ENCODE results near the gene WDR13.
"Not testable (repeated sequence)": the region's sequence is repeated elsewhere in the genome, so short reads cannot be mapped to it uniquely, and the experiment has no call there.

WDR13 gene

GRCh38 chrX:48597353-48598264 is at the start of gene WDR13:
WDR13 (plus strand) TSS chrX:48597492; CDS start chrX:48597997, 505 bp downstream.
- DNase-seq (ENCODE audit: low read depth) = peak; percentile 88
- peak within 1 kb of the TSS; percentile 58 for H3K4me3 ChIP-seq (ENCODE audit: low read depth, low read length)

- no peak for DNase-seq (ENCODE audit: low read depth)
- H3K4me3 ChIP-seq (ENCODE audit: low read depth, low read length) = no peak overlapping the region
Observed at GRCh38 chrX:48548871-48549270, 48.4 kb upstream of the WDR13 start.

- H3K4me3 ChIP-seq (ENCODE audit: low read depth, low read length); DNase-seq (ENCODE audit: low read depth): not testable (repeated sequence)
Observed at GRCh38 chrX:48555731-48556325, 41.5 kb upstream of the WDR13 start.

GRCh38 chrX:48558271-48558670 is 39.0 kb upstream of the WDR13 start:
- DNase-seq (ENCODE audit: low read depth) = no peak
- H3K4me3 ChIP-seq (ENCODE audit: low read depth, low read length) = no peak overlapping the region

GRCh38 chrX:48559636-48560035 is 37.7 kb upstream of the WDR13 start:
- no peak for DNase-seq (ENCODE audit: low read depth)
- no peak overlapping the region for H3K4me3 ChIP-seq (ENCODE audit: low read depth, low read length)

- no peak for DNase-seq (ENCODE audit: low read depth)
- no peak overlapping the region for H3K4me3 ChIP-seq (ENCODE audit: low read depth, low read length)
Observed at GRCh38 chrX:48560056-48560455, 37.2 kb upstream of the WDR13 start.

GRCh38 chrX:48560681-48561080 is 36.6 kb upstream of the WDR13 start:
- no peak for DNase-seq (ENCODE audit: low read depth)
- H3K4me3 ChIP-seq (ENCODE audit: low read depth, low read length) = no peak overlapping the region

GRCh38 chrX:48569958-48570357 is 27.3 kb upstream of the WDR13 start:
- no peak for DNase-seq (ENCODE audit: low read depth)
- H3K4me3 ChIP-seq (ENCODE audit: low read depth, low read length) = no peak overlapping the region

- DNase-seq (ENCODE audit: low read depth) = no peak
- H3K4me3 ChIP-seq (ENCODE audit: low read depth, low read length) = peak overlapping the region; percentile 74
Observed at GRCh38 chrX:48573690-48574269, 23.5 kb upstream of the WDR13 start.

- peak; percentile 72 for DNase-seq (ENCODE audit: low read depth)
- H3K4me3 ChIP-seq (ENCODE audit: low read depth, low read length) = peak within 1 kb of the TSS; percentile 74
Observed at GRCh38 chrX:48574270-48575266, 22.7 kb upstream of the WDR13 start, which contains the start of gene RBM3. RBM3 (plus strand) TSS chrX:48574484; CDS start chrX:48575181, 697 bp downstream.

- H3K4me3 ChIP-seq (ENCODE audit: low read depth, low read length) = peak overlapping the region; percentile 74
- no peak for DNase-seq (ENCODE audit: low read depth)
Observed at GRCh38 chrX:48575642-48576041, 21.6 kb upstream of the WDR13 start.

GRCh38 chrX:48576108-48576507 is 21.2 kb upstream of the WDR13 start:
- DNase-seq (ENCODE audit: low read depth) = no peak
- H3K4me3 ChIP-seq (ENCODE audit: low read depth, low read length) = peak overlapping the region; percentile 74

GRCh38 chrX:48578661-48579128 is 18.6 kb upstream of the WDR13 start:
- H3K4me3 ChIP-seq (ENCODE audit: low read depth, low read length) = no peak overlapping the region
- no peak for DNase-seq (ENCODE audit: low read depth)

GRCh38 chrX:48579259-48579658 is 18.0 kb upstream of the WDR13 start:
- H3K4me3 ChIP-seq (ENCODE audit: low read depth, low read length) = no peak overlapping the region
- no peak for DNase-seq (ENCODE audit: low read depth)

- no peak for DNase-seq (ENCODE audit: low read depth)
- no peak overlapping the region for H3K4me3 ChIP-seq (ENCODE audit: low read depth, low read length)
Observed at GRCh38 chrX:48580662-48581061, 16.6 kb upstream of the WDR13 start.

- DNase-seq (ENCODE audit: low read depth) = no peak
- no peak overlapping the region for H3K4me3 ChIP-seq (ENCODE audit: low read depth, low read length)
Observed at GRCh38 chrX:48584698-48585097, 12.6 kb upstream of the WDR13 start.

- DNase-seq (ENCODE audit: low read depth) = no peak
- H3K4me3 ChIP-seq (ENCODE audit: low read depth, low read length) = no peak overlapping the region
Observed at GRCh38 chrX:48589482-48590162, 7.7 kb upstream of the WDR13 start.

GRCh38 chrX:48590203-48591103 is 6.8 kb upstream of the WDR13 start:
- no peak for DNase-seq (ENCODE audit: low read depth)

More at GRCh38 chrX:48590203-48591103, 6.8 kb upstream of the WDR13 start:
- no peak overlapping the region for H3K4me3 ChIP-seq (ENCODE audit: low read depth, low read length)
